ENCODE results near the gene THSD4. TPM values are rescaled to one million over a fixed set of nuclear protein-coding genes. Genes with fewer than 3 reads are reported as not detected.
A peak's percentile ranks its signal among the peaks of the same experiment; 100 is the strongest.

The THSD4 gene
- total and polyA plus RNA-seq, 2 of the 8 experiments (the other 6 are each of a cell fraction or from before 2014, with no cell fraction given): 2.5 to 6.2 TPM

- Histone ChIP-seq H4K8ac (ENCODE audit: extremely low read depth, insufficient read depth, low read length) (no peak overlapping the region), H3K79me2 (ENCODE audit: control insufficient read depth in 1 of 2, insufficient read depth in 2 of 2, low read length in 2 of 2) (no peaks in the 10 kb centered on the region), H3K23me2 (ENCODE audit: low read depth, low read length) (no peaks in the 10 kb centered on the region; the same call in 1 of the 2 replicates), H2AFZ (ENCODE audit: low read length) (no peak overlapping the region), H3K27ac (ENCODE audit: low read depth, low read length) (no peak overlapping the region), H3K27me3 (replicated peaks in 1 of 4; ENCODE audit: control insufficient read depth in 3 of 4, extremely low read depth in 1 of 4, insufficient read depth in 3 of 4, low read length in 3 of 4) (no peaks in the 10 kb centered on the region), H3K4me3 (ENCODE audit: extremely low read depth in 1 of 4, insufficient read depth in 2 of 4, low read depth in 3 of 4, low read length in 4 of 4) (no peak overlapping the region), H4K91ac (replicated peaks; ENCODE audit: insufficient read length, low read length) (no peak overlapping the region), H3K36me3 (ENCODE audit: control insufficient read depth in 2 of 4, insufficient read depth in 4 of 4, low read length in 3 of 4) (no peaks in the 10 kb centered on the region), H3K79me1 (ENCODE audit: low read depth, low read length) (no peaks in the 10 kb centered on the region), H3K18ac (ENCODE audit: extremely low read depth, low read length) (peak overlapping the region; percentile 41; the same call in 1 of the 2 replicates), H3K9me3 (ENCODE audit: insufficient read depth in 2 of 2, low read depth in 1 of 2, low read length in 1 of 2) (no peaks in the 10 kb centered on the region), H2AK5ac (ENCODE audit: low read depth, low read length) (peak overlapping the region; percentile 46; the same call in 1 of the 2 replicates), H3K14ac (ENCODE audit: insufficient read length) (no peak overlapping the region), H4K5ac (ENCODE audit: insufficient read length, low read depth, low read length) (no peak overlapping the region), H4K20me1 (replicated peaks in 1 of 2; ENCODE audit: control insufficient read depth in 1 of 2, insufficient read depth in 2 of 2, low read length in 2 of 2) (no peaks in the 10 kb centered on the region), H3K4me2 (ENCODE audit: insufficient read depth in 1 of 2, low read depth in 2 of 2, low read length in 2 of 2) (peak overlapping the region in 1 of 2 experiments; percentile 75; a peak in 1 of 4 replicates), H3K4me1 (replicated peaks in 1 of 4; ENCODE audit: control insufficient read depth in 3 of 4, insufficient read depth in 4 of 4, low read length in 3 of 4) (peaks cover 15 to 24% (median 19%) of the 10 kb centered on the region in 4 experiments; a peak in 6 of 7 replicates), H3K23ac (ENCODE audit: insufficient read length) (no peak overlapping the region), H2BK5ac (ENCODE audit: low read depth, low read length) (peak overlapping the region; percentile 74; the same call in 1 of the 2 replicates), H2BK120ac (replicated peaks; ENCODE audit: low read depth, low read length) (peak overlapping the region; percentile 56), H3K4ac (replicated peaks; ENCODE audit: insufficient read length, low read depth, low read length) (no peak overlapping the region), H2BK15ac (ENCODE audit: low read length) (no peak overlapping the region), H3K9ac (replicated peaks in 1 of 4; ENCODE audit: extremely low read depth in 1 of 4, low read depth in 3 of 4, low read length in 3 of 4) (no peak overlapping the region), H3K56ac (replicated peaks; ENCODE audit: insufficient read length, low read depth, low read length) (no peak overlapping the region), H2BK12ac (ENCODE audit: low read depth, low read length) (peak overlapping the region; percentile 93), H2BK20ac (ENCODE audit: low read length) (peak overlapping the region; percentile 62; the same call in 1 of the 2 replicates)
- ChIA-PET CTCF (ENCODE audit: partially characterized antibody) (interaction anchor here (1.1 to 4.0 kb wide), 5 partner anchors 14 to 416 kb away, joined by 3 to 61 read pairs (median 19); no protein-coding TSS in a partner anchor), POLR2A (ENCODE audit: partially characterized antibody) (interaction anchor here (1.9 kb wide), 1 partner anchor 180 kb away, joined by 5 read pairs; no protein-coding TSS in a partner anchor)
- no peak for DNase-seq (ENCODE audit: low read depth in 1 of 2, low spot score in 2 of 2)
- TF ChIP-seq, protein P1, sequence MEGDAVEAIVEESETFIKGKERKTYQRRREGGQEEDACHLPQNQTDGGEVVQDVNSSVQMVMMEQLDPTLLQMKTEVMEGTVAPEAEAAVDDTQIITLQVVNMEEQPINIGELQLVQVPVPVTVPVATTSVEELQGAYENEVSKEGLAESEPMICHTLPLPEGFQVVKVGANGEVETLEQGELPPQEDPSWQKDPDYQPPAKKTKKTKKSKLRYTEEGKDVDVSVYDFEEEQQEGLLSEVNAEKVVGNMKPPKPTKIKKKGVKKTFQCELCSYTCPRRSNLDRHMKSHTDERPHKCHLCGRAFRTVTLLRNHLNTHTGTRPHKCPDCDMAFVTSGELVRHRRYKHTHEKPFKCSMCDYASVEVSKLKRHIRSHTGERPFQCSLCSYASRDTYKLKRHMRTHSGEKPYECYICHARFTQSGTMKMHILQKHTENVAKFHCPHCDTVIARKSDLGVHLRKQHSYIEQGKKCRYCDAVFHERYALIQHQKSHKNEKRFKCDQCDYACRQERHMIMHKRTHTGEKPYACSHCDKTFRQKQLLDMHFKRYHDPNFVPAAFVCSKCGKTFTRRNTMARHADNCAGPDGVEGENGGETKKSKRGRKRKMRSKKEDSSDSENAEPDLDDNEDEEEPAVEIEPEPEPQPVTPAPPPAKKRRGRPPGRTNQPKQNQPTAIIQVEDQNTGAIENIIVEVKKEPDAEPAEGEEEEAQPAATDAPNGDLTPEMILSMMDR (IDR thresholded peaks at IDR 0.05; ENCODE audit: control extremely low read depth in 1 of 3, insufficient read depth in 1 of 3, low read depth in 1 of 3, low read length in 3 of 3): peak in 1 of 3 experiments; percentile 5; a peak in 1 of 4 replicates
- TF ChIP-seq, protein P2, sequence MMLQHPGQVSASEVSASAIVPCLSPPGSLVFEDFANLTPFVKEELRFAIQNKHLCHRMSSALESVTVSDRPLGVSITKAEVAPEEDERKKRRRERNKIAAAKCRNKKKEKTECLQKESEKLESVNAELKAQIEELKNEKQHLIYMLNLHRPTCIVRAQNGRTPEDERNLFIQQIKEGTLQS (IDR thresholded peaks at IDR 0.05; ENCODE audit: insufficient read depth, low read depth, low read length): no peak
- 75% methylated on average over 4 of the region's 4 CpGs; no CpG with 5 or more reads in 1 of the 2 experiments for WGBS, 2 experiments (ENCODE audit: extremely low coverage in 1 of 2, insufficient coverage in 1 of 2, insufficient read length in 1 of 2, insufficient replicate concordance in 2 of 2, low coverage in 1 of 2, low lambda C conversion rate in 2 of 2, missing lambda C conversion rate in 1 of 2)
- FAIRE-seq: no peak
These were observed 269.8 kb downstream of the THSD4 start for GRCh38 chr15:71385026-71385425.

Data from H1 (cell line).